GM19023 (cell line): Measurements from ENCODE around the gene RPL7A.
A peak's percentile ranks its signal among the peaks of the same experiment; 100 is the strongest.
"Not testable (repeated sequence)": the region's sequence is repeated elsewhere in the genome, so short reads cannot be mapped to it uniquely, and the experiment has no call there.

ENCODE experiments used
- ATAC-seq: cut with Tn5 transposase; IDR thresholded peaks from one replicate; pipeline ENCODE4 v1.9.1; 2021; ENCODE audit warnings: mild to moderate bottlenecking, moderate library complexity; ENCODE audit not compliant: unreplicated experiment

Gene RPL7A

DNA sequence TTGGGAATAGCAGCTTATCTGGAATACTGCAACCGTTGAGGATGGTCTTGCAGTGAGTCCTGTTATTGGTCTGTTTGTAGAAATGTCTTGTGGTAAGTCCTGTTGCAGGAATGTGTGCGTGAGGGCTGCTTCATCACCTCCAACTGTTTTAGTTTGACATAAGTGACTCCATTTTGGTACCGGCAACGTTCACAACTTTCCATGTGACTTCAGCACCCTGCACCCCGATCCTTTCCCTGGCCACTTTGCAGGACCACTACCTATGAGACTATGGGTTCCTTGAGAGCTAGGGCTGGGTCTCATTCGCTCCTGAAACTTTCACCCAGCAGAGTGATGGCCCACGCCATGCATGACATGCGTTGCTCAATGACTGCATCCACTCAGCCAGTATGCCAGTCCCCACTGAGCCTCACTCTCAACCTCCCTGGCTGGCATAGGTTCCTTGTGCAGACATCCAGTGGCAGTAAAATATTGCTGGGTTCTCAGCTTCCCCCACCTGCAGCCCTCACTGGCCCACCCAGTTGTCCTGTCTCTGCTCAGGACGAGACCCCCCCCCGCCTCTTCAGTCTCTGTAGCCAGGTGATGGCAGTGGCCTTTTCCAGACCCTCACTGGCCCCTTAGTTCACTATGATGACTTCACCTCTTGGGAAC lies 20.1 kb upstream of the RPL7A start:
- ATAC-seq = no peak

DNA sequence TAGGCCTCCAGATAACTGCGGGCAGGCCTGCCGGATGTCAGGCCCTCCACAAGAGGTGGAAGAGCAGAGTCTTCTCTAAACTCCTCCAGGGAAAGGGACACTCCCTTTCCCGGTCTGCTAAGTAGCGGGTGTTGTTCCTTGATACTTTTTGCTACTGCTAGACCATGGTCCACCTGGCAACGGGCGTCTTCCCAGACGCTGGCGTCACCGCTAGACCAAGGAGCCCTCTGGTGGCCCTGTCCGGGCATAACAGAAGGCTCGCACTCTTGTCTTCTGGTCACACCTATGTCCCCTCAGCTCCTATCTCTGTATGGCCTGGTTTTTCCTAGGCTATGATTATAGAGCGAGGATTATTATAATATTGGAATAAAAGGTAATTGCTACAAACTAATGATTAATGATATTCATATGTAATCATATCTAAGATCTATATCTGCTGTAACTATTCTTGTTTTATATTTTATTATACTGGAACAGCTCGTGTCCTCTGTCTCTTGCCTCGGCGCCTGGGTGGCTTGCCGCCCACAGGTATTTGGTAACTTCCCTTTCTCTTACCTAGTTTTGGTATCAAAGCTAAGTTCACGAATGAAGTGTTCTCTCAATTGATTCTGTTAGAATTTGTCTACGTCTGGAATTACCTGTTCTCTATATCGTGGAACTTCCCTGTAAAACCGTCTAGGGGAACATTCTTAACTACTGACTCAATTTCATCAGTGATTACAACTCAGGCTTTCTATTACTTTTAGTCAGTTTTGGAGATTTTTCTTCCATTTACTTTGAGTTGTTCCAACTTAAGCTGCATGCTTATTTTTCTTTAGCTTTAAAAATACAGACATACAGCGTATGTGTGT lies 18.5 kb upstream of the RPL7A start:
- ATAC-seq = not testable (repeated sequence)

DNA sequence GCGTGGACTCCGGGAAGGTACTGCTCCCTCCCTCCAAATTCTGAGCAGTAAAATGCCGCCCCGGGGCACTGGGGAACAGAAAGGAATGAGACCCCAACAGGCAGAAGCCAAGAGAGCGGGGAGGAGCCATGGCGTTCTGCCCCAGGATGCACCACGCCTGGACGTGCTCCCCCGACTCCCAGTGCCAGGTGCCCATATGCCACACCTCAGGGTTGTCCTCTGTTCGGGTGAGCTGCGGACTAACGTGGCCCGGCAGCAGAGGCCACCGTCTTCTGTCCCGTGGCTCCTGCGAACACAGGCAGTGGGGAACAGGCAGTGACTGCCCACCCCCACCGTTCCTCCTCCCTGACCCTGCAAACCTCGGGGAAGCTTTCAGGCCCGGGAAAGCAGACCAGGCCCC lies 16.8 kb upstream of the RPL7A start:
- ATAC-seq = no peak

DNA sequence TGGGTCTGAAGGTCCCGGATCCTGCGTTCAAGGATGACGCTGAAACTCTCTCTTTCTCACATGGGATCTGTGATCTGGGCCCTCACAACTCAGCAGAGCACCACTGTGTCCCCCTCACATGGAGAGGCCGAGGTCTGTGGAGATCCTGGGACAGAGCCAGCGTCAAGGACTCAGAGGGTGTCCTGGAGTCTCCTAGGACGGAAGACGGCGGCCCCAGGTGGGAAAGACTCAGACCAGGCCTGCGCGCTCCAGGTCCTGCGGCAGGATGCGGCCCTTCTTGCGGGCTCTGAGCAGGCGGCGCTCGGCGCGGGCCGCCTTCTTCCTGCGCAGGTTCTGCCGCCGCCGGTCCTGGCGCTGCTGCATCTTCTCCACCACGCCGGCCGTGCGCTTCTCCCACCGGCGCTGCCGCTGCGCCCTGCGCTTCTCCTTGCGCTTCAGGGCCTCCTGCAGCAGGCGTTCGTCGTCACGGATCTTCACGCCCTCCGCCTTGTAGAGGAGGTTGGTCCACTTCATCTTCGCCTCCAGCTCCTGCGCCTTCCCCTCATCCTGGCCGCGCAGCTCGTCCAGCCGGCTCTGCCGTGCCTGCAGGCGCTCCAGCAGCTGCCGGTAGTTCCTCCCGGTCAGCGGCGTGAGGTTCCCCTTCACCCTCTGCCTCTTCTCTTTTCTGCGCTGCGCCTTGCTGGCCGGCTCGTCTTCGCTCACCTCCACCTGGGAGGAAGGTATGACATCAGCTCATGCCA lies 16.2 kb upstream of the RPL7A start:
- ATAC-seq = no peak

DNA sequence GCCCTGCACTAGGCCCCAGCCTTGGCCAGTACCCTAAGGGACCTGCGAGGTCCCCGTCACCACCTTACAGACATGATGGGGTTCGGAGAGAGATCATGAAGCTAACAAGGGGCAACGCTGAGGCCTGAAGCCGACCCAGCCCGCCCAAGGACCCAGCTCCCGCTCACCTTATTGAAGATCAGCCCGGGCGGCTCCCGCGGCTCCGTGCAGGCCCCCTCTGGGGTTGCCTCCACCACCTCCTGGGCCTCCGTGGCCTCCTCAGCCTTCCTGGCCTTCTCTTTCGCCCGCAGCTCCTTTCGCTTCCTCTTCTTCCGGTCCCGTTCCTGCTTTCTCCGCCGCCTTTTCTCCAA lies 15.7 kb upstream of the RPL7A start:
- ATAC-seq = no peak

DNA sequence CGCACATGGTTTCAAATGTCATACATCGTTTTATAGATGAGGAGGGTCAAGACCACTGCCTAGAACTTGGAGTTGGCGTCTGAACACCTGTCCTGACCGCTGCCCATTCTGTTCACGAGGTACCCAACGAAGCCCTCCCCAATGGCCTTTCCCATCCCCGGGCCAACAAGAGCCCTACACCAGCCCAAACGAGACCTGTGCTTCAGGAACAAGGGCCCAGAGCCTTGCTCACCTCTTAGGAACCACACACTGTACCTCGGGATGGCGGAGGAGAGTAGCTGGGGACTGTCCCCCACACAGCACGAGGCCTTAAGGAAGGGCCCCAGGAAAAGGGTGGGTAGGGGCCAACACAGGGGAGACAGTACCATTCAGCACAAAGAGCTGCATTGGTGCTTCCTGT lies 15.0 kb upstream of the RPL7A start:
- no peak for ATAC-seq

DNA sequence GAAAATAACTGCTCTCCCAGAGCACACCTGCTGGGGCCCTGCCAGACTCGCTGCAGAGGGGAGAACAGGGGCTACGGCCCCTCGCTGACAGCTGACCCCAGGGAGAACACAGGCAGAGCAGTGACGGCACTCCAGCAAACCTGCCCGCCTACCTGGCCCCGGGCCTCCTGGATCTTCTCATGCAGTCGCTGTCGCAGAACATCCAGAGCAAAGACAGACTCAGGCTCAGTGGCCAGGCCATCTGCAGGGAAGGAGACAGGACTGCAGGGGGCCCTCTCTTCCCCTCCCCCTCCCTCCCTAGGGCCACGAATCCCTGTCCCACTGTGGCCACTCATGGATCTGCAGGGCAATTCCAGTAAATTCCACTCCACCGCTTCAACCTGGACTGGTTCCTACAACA lies 14.5 kb upstream of the RPL7A start:
- no peak for ATAC-seq

DNA sequence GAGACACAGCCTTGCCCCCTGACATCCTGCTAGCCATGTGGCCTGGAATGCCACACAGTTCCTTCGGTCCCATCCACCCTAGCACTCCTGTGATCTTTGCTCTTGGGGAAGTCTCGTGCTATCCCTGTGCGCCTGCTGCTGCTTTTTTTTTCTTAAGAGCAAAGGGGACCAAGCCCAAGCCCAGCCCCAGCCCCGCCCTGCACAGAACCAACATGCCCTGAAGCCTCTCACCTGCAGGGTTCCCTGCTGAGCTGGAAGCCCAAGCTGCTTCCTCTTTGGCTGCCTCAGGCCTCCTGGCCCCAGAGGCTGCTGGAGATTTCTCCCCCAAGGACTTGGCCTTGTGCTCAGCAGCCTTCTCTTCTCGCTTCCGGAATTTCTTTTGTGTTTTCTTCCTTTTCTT lies 13.9 kb upstream of the RPL7A start:
- no peak for ATAC-seq

DNA sequence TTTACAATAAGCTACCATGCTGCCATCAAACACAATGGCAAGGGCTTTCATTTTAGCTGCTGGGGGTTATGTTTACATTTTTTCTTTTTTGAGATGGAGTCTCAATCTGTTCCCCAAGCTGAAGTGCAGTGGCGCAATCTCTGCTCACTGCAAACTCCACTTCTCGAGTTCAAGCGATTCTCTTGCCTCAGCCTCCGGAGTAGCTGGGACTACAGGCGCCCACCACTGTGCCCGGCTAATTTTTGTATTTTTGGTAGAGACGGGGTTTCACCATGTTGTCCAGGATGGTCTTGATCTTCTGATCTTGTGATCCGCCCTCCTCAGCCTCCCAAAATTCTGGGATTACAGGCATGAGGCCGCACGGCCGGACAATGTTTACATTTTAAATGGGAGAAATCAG lies 13.1 kb upstream of the RPL7A start:
- not testable (repeated sequence) for ATAC-seq

DNA sequence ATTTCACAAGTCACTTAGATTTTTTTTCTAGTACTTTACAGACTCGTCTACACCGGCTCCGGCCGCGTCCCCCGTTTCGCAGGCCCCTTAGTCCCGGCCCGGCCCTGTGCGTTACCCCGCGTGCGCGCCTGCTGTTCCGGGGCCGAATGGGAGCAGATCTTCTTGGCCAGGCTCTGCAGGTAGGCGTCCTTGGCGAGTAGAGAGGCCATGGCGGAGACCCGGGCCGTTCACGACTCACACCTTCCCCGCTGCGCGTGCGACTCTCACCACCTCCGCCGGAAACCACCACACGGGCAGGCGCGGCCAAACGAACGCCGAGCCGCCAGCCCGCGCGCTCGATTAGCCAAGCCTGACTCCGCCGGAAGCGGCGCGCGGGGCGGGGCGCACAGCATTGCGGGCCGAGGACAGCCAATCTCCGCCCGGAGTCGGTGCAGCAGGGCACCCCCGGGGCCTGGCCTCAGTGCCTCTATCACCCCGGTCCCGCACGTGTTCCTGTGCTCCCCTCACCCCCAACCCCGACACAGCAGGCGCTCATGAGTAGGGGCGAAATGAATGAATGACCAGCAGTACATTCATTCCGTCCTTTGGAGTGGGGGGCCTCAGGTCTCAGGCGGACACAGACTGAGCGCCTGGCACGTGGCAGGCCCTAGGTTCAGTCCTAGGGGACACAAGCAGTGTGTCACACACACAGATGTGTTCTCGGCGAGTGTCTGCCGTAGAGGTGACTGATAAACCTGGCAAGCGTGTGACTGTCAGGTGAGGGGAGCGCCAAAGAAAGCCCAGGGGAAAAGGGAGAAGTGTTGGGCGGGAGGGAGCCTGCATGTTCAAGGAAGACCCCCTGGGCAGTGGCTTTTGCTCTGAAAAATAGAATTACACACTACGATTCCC lies 11.8 kb upstream of the RPL7A start, which contains the start of gene SURF6:
Gene SURF6, minus strand, starts transcription at position 265 of the 888 bp plus-strand sequence. Its CDS starts 56 bp downstream, at position 209.
- ATAC-seq = peak; percentile 87

DNA sequence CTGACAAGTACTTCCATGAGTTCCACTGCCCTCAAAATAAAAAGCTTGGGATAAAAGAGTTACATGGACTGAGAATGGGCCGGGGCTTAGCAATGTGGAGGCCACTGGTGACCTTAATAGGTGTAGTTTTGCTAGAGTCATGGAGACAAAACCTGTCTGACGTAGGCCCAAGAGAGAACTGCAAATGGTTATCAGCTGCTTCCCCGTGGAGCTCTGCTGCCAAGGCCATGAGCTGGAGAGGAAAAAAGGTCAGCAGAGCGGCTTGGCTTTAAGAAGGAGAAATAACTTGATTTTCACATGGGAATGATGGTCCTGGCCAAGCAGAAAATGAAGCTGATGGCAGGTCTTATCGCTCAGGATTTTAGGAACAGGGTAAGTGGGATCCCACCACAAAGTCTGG lies 8.4 kb upstream of the RPL7A start:
- no peak for ATAC-seq

DNA sequence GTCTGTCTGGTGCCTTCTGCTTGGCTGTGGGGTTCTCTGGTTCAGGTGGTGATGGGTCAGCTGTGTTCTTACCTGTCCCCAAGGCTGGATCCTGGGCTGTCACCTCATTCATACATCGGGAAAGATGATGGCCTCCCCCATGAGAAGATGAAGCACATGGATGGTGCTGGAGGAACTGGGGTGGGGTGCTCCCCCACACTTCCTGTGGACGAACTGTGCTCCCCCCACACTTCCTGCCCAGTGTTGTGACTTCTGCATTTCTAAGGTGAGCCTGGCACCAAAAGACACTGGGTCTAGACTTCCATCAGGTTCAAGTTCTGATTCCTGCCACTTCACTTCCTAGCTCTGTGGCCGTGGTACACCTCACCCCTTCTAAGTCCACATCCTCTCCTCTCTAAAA lies 7.8 kb upstream of the RPL7A start:
- ATAC-seq = no peak

DNA sequence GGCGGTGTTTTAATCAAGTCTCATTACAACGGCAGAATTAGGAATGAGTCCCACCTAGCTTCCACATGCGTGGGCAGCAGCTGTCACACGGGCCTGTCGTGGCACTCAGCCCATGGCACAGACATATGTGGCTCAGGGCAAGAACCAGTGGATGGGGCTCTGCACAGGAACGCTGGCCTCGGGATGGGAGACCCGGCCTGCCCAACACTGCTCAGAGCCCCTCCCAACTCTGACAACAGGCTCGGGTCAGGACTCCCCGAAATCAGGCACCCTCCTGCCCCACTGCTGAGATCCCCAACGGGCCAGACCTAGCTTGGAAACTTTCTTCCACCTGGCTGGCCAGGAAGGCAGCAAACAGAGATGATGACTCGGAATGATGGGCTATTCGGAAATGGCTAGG lies 7.1 kb upstream of the RPL7A start:
- no peak for ATAC-seq

DNA sequence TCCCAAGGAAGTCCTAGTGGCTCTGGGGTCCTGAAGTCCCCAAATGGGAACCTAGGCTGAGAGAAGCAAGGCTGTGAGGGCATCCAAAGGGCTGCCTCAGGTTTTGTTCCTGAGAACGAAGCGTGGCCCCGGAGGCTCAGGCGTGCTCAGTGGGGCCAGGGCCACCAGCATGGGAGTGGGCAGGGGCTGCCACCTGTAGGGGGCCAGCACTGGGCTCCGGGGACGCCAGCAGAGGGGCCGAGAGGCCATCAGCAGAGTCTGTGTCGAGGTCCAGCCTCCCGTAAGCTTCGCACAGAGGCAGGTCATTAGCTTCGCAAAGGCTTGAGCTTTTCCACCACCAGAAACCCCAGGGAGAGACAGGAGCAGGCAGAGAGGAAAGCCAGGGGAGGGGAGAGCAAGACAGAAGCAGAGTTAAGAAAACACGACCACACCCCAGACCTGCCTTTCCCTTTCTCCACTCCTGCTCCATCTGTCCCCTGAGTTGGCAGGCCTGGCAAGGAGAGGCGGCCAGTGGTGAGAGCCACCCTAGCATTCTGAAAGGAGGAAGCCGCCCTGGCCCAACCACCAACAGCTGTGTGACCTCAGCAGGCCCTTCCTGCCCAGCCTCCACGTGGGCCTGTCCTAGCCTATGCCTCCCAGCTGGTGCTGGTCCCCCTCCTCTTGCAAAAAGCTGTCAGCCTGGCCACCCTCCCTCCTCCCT lies 6.5 kb upstream of the RPL7A start:
- no peak for ATAC-seq

DNA sequence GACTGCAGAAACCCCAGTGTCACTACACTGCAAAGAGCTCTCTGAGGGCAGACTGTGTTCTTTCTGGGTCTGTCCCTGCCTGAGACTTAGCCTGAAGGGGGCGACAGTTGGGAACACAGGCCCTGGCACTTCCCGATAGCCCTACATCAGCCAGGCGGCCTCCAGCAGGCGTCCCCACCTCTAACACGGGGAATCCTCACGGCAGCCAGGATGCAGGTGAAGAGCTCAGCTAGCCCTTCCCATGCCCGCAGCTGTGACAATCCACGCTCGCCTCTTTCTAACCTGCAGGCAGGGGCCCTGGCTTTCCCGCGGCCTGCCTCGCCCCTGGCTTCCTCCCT lies 6.0 kb upstream of the RPL7A start:
- ATAC-seq = no peak

DNA sequence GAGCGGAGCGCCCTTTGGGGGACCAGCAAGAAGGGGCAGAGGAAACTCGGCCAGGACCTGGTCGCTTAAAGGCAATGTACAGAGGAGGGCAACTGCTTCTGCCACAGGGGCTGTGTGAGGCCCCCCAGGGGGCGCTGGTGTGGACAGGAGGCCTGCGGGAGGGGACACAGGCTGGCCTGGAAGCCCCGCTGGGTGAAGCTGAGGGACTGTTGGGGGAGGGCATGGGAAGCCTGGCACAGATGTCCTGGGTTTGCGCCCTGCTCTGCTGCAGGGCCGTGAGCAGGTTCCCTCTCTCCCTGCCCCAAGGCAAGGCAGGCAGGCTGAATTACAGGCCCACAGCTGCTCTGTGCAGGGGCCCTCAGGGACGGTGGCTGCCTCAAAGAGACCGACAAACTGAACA lies 5.4 kb upstream of the RPL7A start:
- ATAC-seq = no peak

DNA sequence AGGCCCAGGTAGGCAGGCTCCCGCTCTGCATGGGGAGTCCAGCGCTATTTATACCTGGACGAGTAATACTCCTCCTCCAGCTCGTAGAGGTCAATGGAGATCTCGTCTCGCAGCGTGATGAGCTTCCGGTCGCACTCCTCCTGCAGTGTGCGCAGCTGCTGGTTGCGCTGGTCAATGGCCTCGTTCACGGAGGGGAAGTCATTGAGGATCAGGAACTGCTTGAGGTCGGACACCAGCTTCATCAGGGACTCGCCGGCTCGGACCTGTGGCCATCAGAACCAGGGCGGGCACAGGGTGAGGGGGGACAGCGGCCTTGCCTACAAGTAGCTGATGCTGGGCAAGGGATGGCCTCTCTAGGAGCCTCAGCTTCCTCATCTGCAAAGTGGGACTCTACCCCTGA lies 3.9 kb upstream of the RPL7A start:
- no peak for ATAC-seq

DNA sequence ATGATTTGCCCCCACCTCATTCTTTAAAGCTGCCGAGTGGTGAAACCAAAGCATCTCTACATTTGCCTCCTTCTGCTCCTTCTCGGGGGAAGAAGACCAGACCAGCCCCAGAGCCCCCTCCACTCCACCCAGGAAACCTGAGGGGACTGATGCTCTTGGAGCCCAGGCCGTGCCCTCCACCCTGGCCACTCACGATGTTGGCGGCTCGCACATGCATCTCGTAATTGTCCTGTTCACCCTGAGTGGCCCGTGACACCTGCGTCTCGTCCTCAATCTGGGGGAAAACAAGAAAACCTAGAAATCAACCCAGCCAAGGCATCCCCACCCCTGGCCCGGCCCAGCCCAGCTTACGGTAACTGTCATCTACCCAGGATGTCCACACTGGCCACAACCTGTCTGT lies 3.0 kb upstream of the RPL7A start:
- no peak for ATAC-seq

DNA sequence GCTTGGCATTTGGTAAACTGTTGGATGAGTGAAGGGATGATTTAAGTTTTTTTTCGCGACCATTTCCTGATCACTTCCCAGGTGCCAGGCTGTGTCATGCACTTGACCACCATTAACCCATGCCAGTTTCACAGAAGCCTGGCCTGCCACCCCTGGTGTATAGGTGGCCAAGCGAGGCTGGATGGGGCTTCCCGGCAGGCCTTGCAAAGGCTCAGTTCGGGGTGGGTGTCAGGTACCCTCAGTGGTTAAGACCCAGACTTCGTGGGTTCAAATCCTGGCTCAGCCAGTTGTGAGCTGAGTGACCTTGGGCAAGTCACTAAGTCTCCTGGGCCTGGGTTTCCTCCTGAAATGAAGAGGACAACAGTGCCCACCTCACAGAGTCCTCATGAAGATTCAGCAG lies 2.4 kb upstream of the RPL7A start:
- ATAC-seq = no peak

DNA sequence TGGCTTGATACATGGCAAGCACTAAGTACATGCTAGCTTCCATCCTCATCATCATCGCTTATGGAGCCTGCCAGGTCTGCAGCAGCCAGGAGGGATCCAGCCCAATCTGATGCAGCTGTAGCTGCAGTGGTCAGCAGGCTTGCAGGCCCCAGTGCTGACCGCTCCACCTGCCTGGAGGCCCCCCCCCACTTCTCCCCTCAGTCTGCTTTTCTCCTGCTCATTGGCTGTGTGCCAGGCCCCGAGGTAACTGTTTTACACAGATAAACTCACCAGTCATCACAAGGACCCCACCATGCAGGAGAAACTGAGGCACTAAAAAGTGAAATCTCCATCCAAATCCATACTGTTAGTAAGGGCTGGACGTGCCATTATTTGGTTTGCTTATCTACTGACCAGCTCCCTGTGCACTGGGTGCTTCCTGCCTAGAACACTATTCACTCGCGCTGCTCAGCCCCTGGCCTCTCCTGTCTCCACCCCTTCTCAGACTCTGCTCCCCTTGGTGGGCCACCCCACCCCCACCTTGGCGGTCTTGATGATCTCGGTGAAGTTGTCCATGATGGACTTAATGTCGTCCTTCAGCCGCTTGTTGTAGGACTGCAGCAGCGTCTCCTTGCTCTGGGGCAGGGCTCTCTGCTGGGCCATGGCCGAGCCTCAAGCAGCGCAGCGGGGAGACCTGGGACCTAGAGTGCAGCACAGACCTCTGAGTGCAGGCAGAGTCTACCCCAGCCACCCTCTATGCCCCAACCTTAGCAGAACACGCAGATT lies 1.8 kb upstream of the RPL7A start:
- ATAC-seq = no peak
